Upper lobe of right lung (tissue), 1 donor: ENCODE measurements around the gene ZNF469. TPM values are rescaled to one million over a fixed set of nuclear protein-coding genes. Genes with fewer than 3 reads are reported as not detected.

Experiments used
- ATAC-seq: fragments of 200-7000 bp; cut with Tn5 transposase; one replicate; pipeline ENCODE4 v1.9.1; 2020; ENCODE audit warnings: mild to moderate bottlenecking, moderate library complexity
- DNase-seq: peaks from one replicate; pipeline ENCODE4 v3.0.0-alpha.2; 2020
- H3K27ac ChIP-seq: fragments of 200-600 bp; one replicate; pipeline ENCODE4 v1.8.0; 2022
- H3K27me3 ChIP-seq: fragments of 200-600 bp; one replicate; pipeline ENCODE4 v1.8.0; 2022; ENCODE audit warnings: mild to moderate bottlenecking
- H3K36me3 ChIP-seq: fragments of 200-600 bp; one replicate; pipeline ENCODE4 v1.8.0; 2022
- H3K4me1 ChIP-seq: fragments of 200-600 bp; one replicate; pipeline ENCODE4 v1.8.0; 2022
- H3K4me3 ChIP-seq: fragments of 200-600 bp; one replicate; pipeline ENCODE4 v1.8.0; 2022; ENCODE audit warnings: mild to moderate bottlenecking
- H3K9me3 ChIP-seq: fragments of 200-600 bp; one replicate; pipeline ENCODE4 v1.8.0; 2022
- CTCF ChIP-seq: fragments of 200-600 bp; IDR thresholded peaks from one replicate; pipeline ENCODE4 v1.8.0; 2022; ENCODE audit warnings: antibody characterized with exemption
- intact Hi-C: fragments of 100-400 bp; cut with DNase I; formaldehyde crosslinking; loops from one replicate; pipeline ENCODE4 v1.11.0; 2022
- total RNA-seq: library from RNA; stranded (reverse); fragmentation: NEBNext Ultra II Directional; extraction: Animal tissue kit (Norgen Biotek cat#: 25700); gene quantifications from one replicate; pipeline ENCODE4 v1.2.1, GENCODE V29; 2021
- donor health status: DM: no; HTN: yes; CAD: no; lungs with severe emphysema.

The ZNF469 gene
- total RNA-seq, 1 donor from 2014 or later, result 2.1 TPM

- H3K27me3 ChIP-seq, result no peaks in the 10 kb centered on the region
- no peaks in the 10 kb centered on the region for H3K4me1 ChIP-seq
- DNase-seq (no peak), ATAC-seq (no peak)
- H3K36me3 ChIP-seq, result no peaks in the 10 kb centered on the region
- TF ChIP-seq CTCF, result no peak
- no peaks in the 10 kb centered on the region for H3K9me3 ChIP-seq
- no peak overlapping the region for H3K27ac ChIP-seq
- intact Hi-C loops, result no loop called here
- H3K4me3 ChIP-seq, result no peak overlapping the region
Observed at GRCh38 chr16:88415713-88416323, 33.1 kb downstream of the ZNF469 start.

- intact Hi-C loops, result no loop called here
- no peaks in the 10 kb centered on the region for H3K27me3 ChIP-seq
- no peaks in the 10 kb centered on the region for H3K4me1 ChIP-seq
- H3K36me3 ChIP-seq, result no peaks in the 10 kb centered on the region
- ATAC-seq (no peak), DNase-seq (no peak)
- H3K9me3 ChIP-seq, result no peaks in the 10 kb centered on the region
- TF ChIP-seq CTCF, result no peak
- no peak overlapping the region for H3K4me3 ChIP-seq
- no peak overlapping the region for H3K27ac ChIP-seq
Observed at GRCh38 chr16:88416686-88417085, 33.9 kb downstream of the ZNF469 start.

GRCh38 chr16:88417684-88418476, 35.1 kb downstream of the ZNF469 start:
- H3K4me1 ChIP-seq, result no peaks in the 10 kb centered on the region
- H3K27ac ChIP-seq, result no peak overlapping the region
- intact Hi-C loops, result no loop called here
- no peak for ATAC-seq
- no peaks in the 10 kb centered on the region for H3K27me3 ChIP-seq
- H3K4me3 ChIP-seq, result no peak overlapping the region
- no peaks in the 10 kb centered on the region for H3K9me3 ChIP-seq
- no peak for DNase-seq
- TF ChIP-seq CTCF, result no peak
- no peaks in the 10 kb centered on the region for H3K36me3 ChIP-seq

- no peak for TF ChIP-seq CTCF
- Histone ChIP-seq H3K36me3 (no peaks in the 10 kb centered on the region), H3K9me3 (no peaks in the 10 kb centered on the region), H3K4me1 (no peaks in the 10 kb centered on the region), H3K4me3 (no peak overlapping the region), H3K27ac (no peak overlapping the region), H3K27me3 (no peaks in the 10 kb centered on the region)
- intact Hi-C loops, result no loop called here
- DNase-seq, result no peak
- ATAC-seq, result no peak
Observed at GRCh38 chr16:88418869-88419268, 36.1 kb downstream of the ZNF469 start.

GRCh38 chr16:88419790-88420189, 37.0 kb downstream of the ZNF469 start:
- no peaks in the 10 kb centered on the region for H3K9me3 ChIP-seq
- no peaks in the 10 kb centered on the region for H3K27me3 ChIP-seq
- no peak overlapping the region for H3K4me3 ChIP-seq
- H3K36me3 ChIP-seq, result no peaks in the 10 kb centered on the region
- intact Hi-C loops, result no loop called here
- no peak overlapping the region for H3K27ac ChIP-seq
- no peak for DNase-seq
- ATAC-seq, result no peak
- no peaks in the 10 kb centered on the region for H3K4me1 ChIP-seq
- no peak for TF ChIP-seq CTCF
